Naive thymus-derived CD4-positive, alpha-beta T cell (primary cell): Measurements from ENCODE around the gene SLC29A4. TPM values are rescaled to one million over a fixed set of nuclear protein-coding genes. Genes with fewer than 3 reads are reported as not detected.
A peak's percentile ranks its signal among the peaks of the same experiment; 100 is the strongest.
"Not testable (repeated sequence)": the region's sequence is repeated elsewhere in the genome, so short reads cannot be mapped to it uniquely, and the experiment has no call there.

Experiments
- ATAC-seq: fragments of 150-1000 bp; cut with Tn5 transposase; 2 replicates; pipeline ENCODE4 v1.10.0; 2021; ENCODE audit warnings: mild to moderate bottlenecking, moderate library complexity
- CTCF ChIA-PET: fragments of 350-600 bp; sonication (Branson Sonifier 250); formaldehyde crosslinking; loops from one replicate; lab custom pipeline; 2021; ENCODE audit warnings: antibody characterized with exemption; lab: Charles Lee
- POLR2A ChIA-PET: fragments of 350-600 bp; sonication (Branson Sonifier 250); formaldehyde crosslinking; loops from one replicate; lab custom pipeline; 2021; ENCODE audit warnings: antibody characterized with exemption, inconsistent platforms; lab: Charles Lee
- DNase-seq, 9 donors: peaks; one replicate each; pipeline versions ENCODE4 v3.0.0 to v3.0.0-alpha.2; 2020 to 2022; ENCODE audit warnings: mixed read lengths in 1 of 9
- H3K27ac ChIP-seq: one replicate; pipeline ENCODE4 v1.7.0; 2013; ENCODE audit warnings: mild to moderate bottlenecking, low read depth, low read length, moderate library complexity
- H3K27me3 ChIP-seq, 2 donors: one replicate each; pipeline ENCODE4 v1.7.0; 2013; ENCODE audit warnings: low read length in 2 of 2, mild to moderate bottlenecking in 2 of 2, moderate library complexity in 2 of 2; ENCODE audit not compliant: control insufficient read depth in 2 of 2, insufficient read depth in 2 of 2
- H3K36me3 ChIP-seq, 3 experiments: 1 replicate in 2 of 3; 2 replicates in 1 of 3; pipeline ENCODE4 v1.7.0; 2013; ENCODE audit warnings: low read length in 3 of 3, mild to moderate bottlenecking in 3 of 3, moderate library complexity in 1 of 3; ENCODE audit not compliant: insufficient read depth in 3 of 3, control insufficient read depth in 2 of 3
- H3K4me1 ChIP-seq, 2 donors: one replicate each; pipeline ENCODE4 v1.7.0; 2013; ENCODE audit warnings: low read length in 2 of 2, mild to moderate bottlenecking in 2 of 2, moderate library complexity in 1 of 2; ENCODE audit not compliant: control insufficient read depth in 2 of 2, insufficient read depth in 2 of 2
- H3K4me3 ChIP-seq: 2 replicates; pipeline ENCODE4 v1.7.0; 2013; ENCODE audit warnings: mild to moderate bottlenecking, low read length
- H3K9me3 ChIP-seq, 3 experiments: 1 replicate in 2 of 3; 2 replicates in 1 of 3; pipeline ENCODE4 v1.7.0; 2013; ENCODE audit warnings: low read length in 3 of 3; ENCODE audit not compliant: control insufficient read depth in 2 of 3
- H3K27ac Mint-ChIP-seq, 9 donors: one replicate each; pipeline ENCODE4 v1.8.0; 2020 to 2022; ENCODE audit warnings: mixed read lengths in 9 of 9, mild to moderate bottlenecking in 8 of 9, moderate library complexity in 5 of 9, inconsistent platforms in 2 of 9
- H3K27me3 Mint-ChIP-seq, 5 donors: one replicate each; pipeline ENCODE4 v1.8.0; 2021 to 2022; ENCODE audit warnings: mixed read lengths in 5 of 5, mild to moderate bottlenecking in 1 of 5
- H3K36me3 Mint-ChIP-seq, 5 donors: one replicate each; pipeline ENCODE4 v1.8.0; 2020 to 2022; ENCODE audit warnings: mixed read lengths in 5 of 5, mild to moderate bottlenecking in 3 of 5, inconsistent platforms in 1 of 5
- H3K4me1 Mint-ChIP-seq, 7 donors: one replicate each; pipeline ENCODE4 v1.8.0; 2020 to 2022; ENCODE audit warnings: mixed read lengths in 7 of 7, mild to moderate bottlenecking in 3 of 7, inconsistent platforms in 1 of 7
- H3K4me3 Mint-ChIP-seq, 10 donors: one replicate each; pipeline ENCODE4 v1.8.0; 2020 to 2022; ENCODE audit warnings: mild to moderate bottlenecking in 10 of 10, mixed read lengths in 10 of 10, moderate library complexity in 6 of 10, inconsistent platforms in 2 of 10
- H3K9me3 Mint-ChIP-seq, 11 donors: one replicate each; pipeline ENCODE4 v1.8.0; 2020 to 2022; ENCODE audit warnings: mixed read lengths in 11 of 11, mild to moderate bottlenecking in 4 of 11, inconsistent platforms in 1 of 11, moderate library complexity in 1 of 11
- intact Hi-C, 2 donors: fragments of 100-400 bp; cut with micrococcal nuclease; formaldehyde crosslinking; loops; one replicate each; pipeline ENCODE4 v1.15.1; 2023
- polyA plus RNA-seq, 2 donors: library from polyadenylated mRNA; unstranded; fragments of 300-500 nt; fragmentation: Illumina TruSeq; gene quantifications; one replicate each; pipeline ENCODE4 v1.2.3, GENCODE V29; 2021
- total RNA-seq, 6 experiments: library from RNA in 5 of 6; stranded (reverse) in 5 of 6; gene quantifications; 1 replicate in 5 of 6; 2 replicates in 1 of 6; pipeline ENCODE4 v1.2.3 and lab custom pipeline; 2021 to 2026

The SLC29A4 gene
- total and polyA plus RNA-seq, 7 experiments from 2014 or later, result 0.11 to 1.3 (median 0.35) TPM; not detected in 1

DNA sequence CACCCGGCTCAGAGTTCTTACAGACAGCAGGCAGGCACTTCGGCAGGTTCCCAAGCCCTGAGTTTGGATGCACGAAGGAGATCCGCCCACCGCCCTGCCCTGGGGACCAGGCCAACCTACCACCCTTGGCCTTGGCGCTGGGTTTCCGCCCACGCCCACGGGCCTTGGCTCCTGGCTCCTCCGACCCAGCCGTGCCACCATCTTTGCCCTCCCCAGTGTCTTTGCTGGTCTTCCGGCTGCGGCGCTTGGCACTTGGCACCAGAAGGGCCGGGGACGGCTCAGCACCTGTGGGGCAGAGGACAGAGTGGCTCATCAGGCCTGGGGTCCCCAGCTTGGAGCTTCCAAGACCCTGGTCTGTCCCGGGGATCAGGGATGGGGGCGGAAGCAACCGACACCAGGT, 32.1 kb downstream of the SLC29A4 start:
- no peak for DNase-seq

GRCh38 chr7:5315761-5316160, 33.0 kb downstream of the SLC29A4 start:
- Histone ChIP-seq H3K4me3 (no peak overlapping the region), H3K27me3 (no peaks in the 10 kb centered on the region), H3K9me3 (peaks cover 0 to 8% (median 0%) of the 10 kb centered on the region in 3 experiments), H3K4me1 (no peaks in the 10 kb centered on the region), H3K27ac (no peak overlapping the region), H3K36me3 (peaks cover 0 to 52% (median 0%) of the 10 kb centered on the region in 3 experiments)
- peaks cover 8 to 46% (median 32%) of the 10 kb centered on the region in 5 donors for H3K36me3 Mint-ChIP-seq
- ChIA-PET POLR2A (no interaction called here), CTCF (no interaction called here)
- peaks cover 0 to 22% (median 17%) of the 10 kb centered on the region in 11 donors for H3K9me3 Mint-ChIP-seq
- no peaks in the 10 kb centered on the region for H3K4me1 Mint-ChIP-seq
- DNase-seq (no peak), ATAC-seq (no peak)
- H3K27me3 Mint-ChIP-seq, result no peaks in the 10 kb centered on the region
- intact Hi-C loops, result no loop called here
- H3K4me3 Mint-ChIP-seq, result no peak overlapping the region
- no peak overlapping the region for H3K27ac Mint-ChIP-seq

More for the DNA sequence above, 32.1 kb downstream of the SLC29A4 start:
- intact Hi-C loops, result no loop called here
- H3K27ac ChIP-seq, result no peak overlapping the region
- ChIA-PET CTCF (no interaction called here), POLR2A (no interaction called here)
- no peaks in the 10 kb centered on the region for H3K27me3 ChIP-seq
- H3K4me3 ChIP-seq, result no peak overlapping the region
- H3K9me3 ChIP-seq, result peaks cover 0 to 8% (median 0%) of the 10 kb centered on the region in 3 experiments
- H3K36me3 ChIP-seq, result peaks cover 0 to 46% (median 0%) of the 10 kb centered on the region in 3 experiments
- Mint-ChIP-seq H3K4me3 (no peak overlapping the region), H3K9me3 (peaks cover 0 to 20% (median 16%) of the 10 kb centered on the region in 11 donors), H3K27me3 (no peaks in the 10 kb centered on the region), H3K27ac (no peak overlapping the region), H3K36me3 (peaks cover 8 to 40% (median 28%) of the 10 kb centered on the region in 5 donors), H3K4me1 (no peaks in the 10 kb centered on the region)
- no peaks in the 10 kb centered on the region for H3K4me1 ChIP-seq
- no peak for ATAC-seq

DNA sequence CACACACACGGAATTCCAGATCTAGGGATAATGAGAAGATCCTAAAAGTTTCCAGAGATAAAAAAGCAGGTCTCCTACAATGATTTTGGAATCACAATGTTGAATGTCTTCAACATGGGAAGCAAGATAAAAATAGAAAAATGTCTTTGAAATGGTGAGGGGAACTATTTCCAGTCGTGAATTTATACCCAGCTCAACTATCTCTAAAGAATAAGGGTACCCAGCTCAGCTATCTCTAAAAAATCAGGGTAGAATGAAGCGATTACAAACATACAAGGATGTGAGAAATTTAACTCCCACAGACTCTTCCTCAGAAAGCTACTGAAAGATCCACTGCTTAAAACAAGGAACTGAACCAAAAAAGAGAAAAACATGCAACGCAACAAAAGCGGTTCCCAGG, 35.9 kb downstream of the SLC29A4 start:
- H3K27ac Mint-ChIP-seq, ATAC-seq: not testable (repeated sequence)

DNA sequence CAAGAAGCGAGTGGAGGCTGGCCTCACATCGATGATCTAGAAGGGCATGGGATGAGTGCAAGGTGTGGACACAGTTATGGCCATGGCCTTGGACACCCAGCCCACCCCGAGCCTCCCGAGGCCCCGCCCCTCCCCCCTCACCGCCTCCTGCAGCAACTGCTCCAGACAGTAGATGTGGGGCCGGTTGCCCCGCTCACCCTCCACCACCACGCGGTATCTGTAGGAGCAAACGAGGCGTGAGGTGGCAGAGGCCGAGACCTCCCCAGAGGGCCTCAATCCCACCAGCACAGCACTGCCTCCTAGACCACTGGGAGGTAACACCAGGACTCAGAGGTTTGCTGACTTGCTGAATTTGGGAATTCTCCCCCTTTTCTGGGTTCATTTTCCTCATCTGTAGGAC, 37.6 kb downstream of the SLC29A4 start:
- DNase-seq (no peak), ATAC-seq (no peak)
- Mint-ChIP-seq H3K4me3 (no peak overlapping the region), H3K4me1 (no peaks in the 10 kb centered on the region), H3K27me3 (no peaks in the 10 kb centered on the region), H3K36me3 (peaks cover 8 to 57% (median 33%) of the 10 kb centered on the region in 5 donors), H3K27ac (no peak overlapping the region), H3K9me3 (peaks cover 0 to 23% (median 16%) of the 10 kb centered on the region in 11 donors)
- no peak overlapping the region for H3K27ac ChIP-seq
- peaks cover 0 to 65% (median 0%) of the 10 kb centered on the region in 3 experiments for H3K36me3 ChIP-seq
- CTCF ChIA-PET, result no interaction called here
- H3K4me3 ChIP-seq, result no peak overlapping the region
- H3K27me3 ChIP-seq, result no peaks in the 10 kb centered on the region
- intact Hi-C loops, result no loop called here
- no peaks in the 10 kb centered on the region for H3K4me1 ChIP-seq
- POLR2A ChIA-PET, result no interaction called here
- peaks cover 0 to 8% (median 0%) of the 10 kb centered on the region in 3 experiments for H3K9me3 ChIP-seq

More for the DNA sequence above, 35.9 kb downstream of the SLC29A4 start:
- DNase-seq, intact Hi-C loops, H3K4me3 Mint-ChIP-seq, H3K4me1 ChIP-seq, H3K4me3 ChIP-seq, H3K27ac ChIP-seq, CTCF ChIA-PET, H3K9me3 ChIP-seq, POLR2A ChIA-PET, H3K27me3 Mint-ChIP-seq, H3K4me1 Mint-ChIP-seq, H3K27me3 ChIP-seq: not testable (repeated sequence)
- peaks cover 0 to 57% (median 0%) of the 10 kb centered on the region in 3 experiments for H3K36me3 ChIP-seq
- H3K36me3 Mint-ChIP-seq, result peaks cover 8 to 56% (median 33%) of the 10 kb centered on the region in 5 donors
- peaks cover 0 to 23% (median 16%) of the 10 kb centered on the region in 11 donors for H3K9me3 Mint-ChIP-seq

DNA sequence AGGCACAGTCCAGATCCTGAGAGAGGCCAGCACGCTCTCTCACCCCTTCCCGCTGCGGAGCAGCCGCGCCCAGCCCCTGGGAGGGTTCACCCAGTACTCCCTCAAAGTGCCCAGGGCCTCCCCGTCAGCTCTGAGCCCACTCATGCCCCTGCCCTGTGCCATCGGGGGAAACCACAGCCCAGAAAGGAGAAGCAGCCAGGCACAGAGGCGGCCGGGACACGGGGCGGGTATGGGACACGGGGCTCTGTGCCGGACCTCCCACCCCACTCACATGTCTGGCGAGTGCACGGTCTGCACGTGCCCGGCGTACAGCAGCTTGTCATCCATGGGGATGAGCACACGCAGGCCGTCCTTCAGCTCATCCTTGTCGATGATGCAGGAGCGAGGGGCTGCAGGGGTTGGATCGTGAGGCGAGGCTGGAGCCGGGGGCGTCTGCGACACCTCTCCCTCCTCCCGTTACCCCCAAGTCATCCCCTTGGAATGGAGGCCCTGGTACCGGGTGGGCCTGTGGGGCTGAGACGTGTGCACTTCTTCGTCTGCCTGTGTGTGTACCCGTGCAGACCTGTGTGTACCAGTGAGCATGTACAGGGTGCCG, 38.2 kb downstream of the SLC29A4 start:
- Mint-ChIP-seq H3K27me3 (no peaks in the 10 kb centered on the region), H3K9me3 (peaks cover 0 to 23% (median 16%) of the 10 kb centered on the region in 11 donors), H3K4me3 (no peak overlapping the region), H3K27ac (no peak overlapping the region), H3K36me3 (peaks cover 8 to 55% (median 33%) of the 10 kb centered on the region in 5 donors), H3K4me1 (no peaks in the 10 kb centered on the region)
- no peaks in the 10 kb centered on the region for H3K4me1 ChIP-seq
- intact Hi-C loops, result no loop called here
- DNase-seq (no peak), ATAC-seq (no peak)
- H3K9me3 ChIP-seq, result peaks cover 0 to 8% (median 0%) of the 10 kb centered on the region in 3 experiments
- H3K27me3 ChIP-seq, result no peaks in the 10 kb centered on the region
- H3K4me3 ChIP-seq, result no peak overlapping the region
- H3K27ac ChIP-seq, result no peak overlapping the region
- CTCF ChIA-PET, result no interaction called here
- POLR2A ChIA-PET, result no interaction called here
- peaks cover 0 to 61% (median 0%) of the 10 kb centered on the region in 3 experiments for H3K36me3 ChIP-seq

DNA sequence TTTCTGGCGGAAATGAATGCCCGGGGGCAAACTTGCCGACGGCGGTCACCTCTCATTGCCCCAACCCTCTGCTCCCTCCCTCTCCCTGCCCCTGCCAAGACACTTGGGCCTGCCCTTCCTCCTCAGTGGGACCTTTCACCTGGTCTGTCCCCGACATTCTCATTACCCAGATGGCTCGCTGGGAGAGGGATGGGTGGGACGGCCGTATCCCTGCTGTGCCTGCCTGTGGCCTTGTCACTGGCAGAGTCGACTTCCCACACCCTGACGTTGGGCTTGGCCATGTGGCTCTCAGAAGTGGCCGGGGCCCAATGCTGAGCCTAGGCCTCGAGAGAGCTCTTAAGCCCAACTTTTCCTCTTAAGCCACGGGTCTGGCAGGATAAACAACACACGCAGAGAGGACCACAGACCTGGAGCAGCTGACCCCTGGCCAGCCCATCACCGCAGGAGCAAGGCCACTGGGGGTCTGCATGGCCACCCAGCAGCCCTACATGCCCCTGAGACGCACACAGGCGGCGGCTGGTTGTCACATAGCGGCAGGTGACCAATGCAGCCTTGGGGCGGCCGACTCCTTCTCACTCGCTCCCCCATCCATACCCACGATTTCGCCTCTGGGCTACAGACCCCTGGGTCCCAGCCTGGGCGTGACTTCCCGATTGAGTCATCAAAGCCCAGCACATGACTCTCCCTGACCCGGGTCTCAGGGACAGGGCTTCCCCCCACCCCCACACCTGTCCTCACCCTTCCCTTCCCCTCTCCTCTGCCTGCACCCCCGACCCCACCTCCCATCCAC, 40.1 kb downstream of the SLC29A4 start:
- H3K4me3 Mint-ChIP-seq, result peak overlapping the region in 1 of 10 donors; percentile 16
- Histone ChIP-seq H3K9me3 (peaks cover 0 to 8% (median 0%) of the 10 kb centered on the region in 3 experiments), H3K36me3 (peaks cover 0 to 58% (median 0%) of the 10 kb centered on the region in 3 experiments), H3K27ac (no peak overlapping the region), H3K27me3 (no peaks in the 10 kb centered on the region), H3K4me1 (no peaks in the 10 kb centered on the region), H3K4me3 (no peak overlapping the region)
- peaks cover 0 to 23% (median 16%) of the 10 kb centered on the region in 11 donors for H3K9me3 Mint-ChIP-seq
- ChIA-PET POLR2A (no interaction called here), CTCF (no interaction called here)
- H3K27ac Mint-ChIP-seq, result peak overlapping the region in 1 of 9 donors; percentile 34
- ATAC-seq (no peak), DNase-seq (no peak)
- no peaks in the 10 kb centered on the region for H3K27me3 Mint-ChIP-seq
- H3K36me3 Mint-ChIP-seq, result peaks cover 8 to 57% (median 34%) of the 10 kb centered on the region in 5 donors
- H3K4me1 Mint-ChIP-seq, result peaks cover 0 to 5% (median 0%) of the 10 kb centered on the region in 7 donors
- intact Hi-C loops, result no loop called here
